ENCODE data around the gene STX16. TPM values are rescaled to one million over a fixed set of nuclear protein-coding genes. Genes with fewer than 3 reads are reported as not detected.

STX16 gene
- total RNA-seq, 2 experiments from 2014 or later, result 67.8 to 70.3 TPM

GRCh38 chr20:58692579-58693225 lies 41.6 kb downstream of the STX16 start, which contains the start of gene NPEPL1:
TSS of gene NPEPL1 (plus strand) at chr20:58692800. CDS start at chr20:58692901, 101 bp downstream.
- CTCF ChIA-PET, result interaction anchor here (1.5 kb wide), 1 partner anchor 41 kb away, joined by 8 read pairs; the partner anchor contains the start of gene STX16
- POLR2A ChIA-PET, result interaction anchor here (1.2 kb wide), 1 partner anchor 41 kb away, joined by 4 read pairs; the partner anchor contains the start of gene STX16

DNA sequence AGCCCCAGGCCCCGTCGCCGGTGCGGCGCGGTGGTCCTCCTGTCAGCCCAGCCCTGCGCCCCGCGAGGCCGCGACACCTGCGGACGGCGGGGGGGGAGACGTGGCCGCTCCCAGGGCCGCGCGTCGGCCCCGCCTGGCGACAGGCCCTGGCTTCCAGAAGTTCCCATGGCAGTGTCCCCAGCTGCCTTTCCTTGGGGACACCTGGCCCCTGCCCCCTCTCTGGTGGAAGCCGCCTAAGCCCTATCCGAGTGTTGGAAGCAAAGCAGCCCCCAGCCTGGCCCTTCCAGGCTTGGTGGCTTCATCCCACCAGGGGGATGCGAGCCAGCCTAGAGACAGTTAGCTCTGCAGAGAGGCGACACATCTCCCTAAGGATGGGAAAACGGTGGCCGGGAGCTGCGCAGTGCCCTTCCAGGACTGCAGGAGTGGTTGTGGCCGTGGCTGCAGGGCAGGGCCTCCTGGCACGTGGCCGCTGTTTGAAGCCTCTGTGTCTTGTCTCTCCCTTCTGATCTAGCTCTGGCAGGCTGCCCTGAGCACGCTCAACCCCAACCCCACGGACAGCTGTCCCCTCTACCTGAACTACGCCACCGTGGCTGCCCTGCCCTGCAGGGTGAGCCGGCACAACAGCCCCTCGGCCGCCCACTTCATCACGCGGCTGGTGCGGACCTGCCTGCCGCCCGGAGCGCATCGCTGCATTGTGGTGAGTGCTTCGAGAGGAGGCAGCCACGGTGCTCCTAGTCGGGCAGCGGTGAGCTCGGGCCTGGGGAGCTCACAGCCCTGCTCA lies 42.3 kb downstream of the STX16 start:
- CTCF ChIA-PET, result interaction anchor here (1.5 kb wide), 1 partner anchor 42 kb away, joined by 8 read pairs; the partner anchor contains the start of gene STX16
- POLR2A ChIA-PET, result interaction anchor here (0.6 to 1.2 kb wide), 2 partner anchors 9 to 42 kb away, joined by 3 to 4 read pairs; partner anchors contain the start of gene STX16

DNA sequence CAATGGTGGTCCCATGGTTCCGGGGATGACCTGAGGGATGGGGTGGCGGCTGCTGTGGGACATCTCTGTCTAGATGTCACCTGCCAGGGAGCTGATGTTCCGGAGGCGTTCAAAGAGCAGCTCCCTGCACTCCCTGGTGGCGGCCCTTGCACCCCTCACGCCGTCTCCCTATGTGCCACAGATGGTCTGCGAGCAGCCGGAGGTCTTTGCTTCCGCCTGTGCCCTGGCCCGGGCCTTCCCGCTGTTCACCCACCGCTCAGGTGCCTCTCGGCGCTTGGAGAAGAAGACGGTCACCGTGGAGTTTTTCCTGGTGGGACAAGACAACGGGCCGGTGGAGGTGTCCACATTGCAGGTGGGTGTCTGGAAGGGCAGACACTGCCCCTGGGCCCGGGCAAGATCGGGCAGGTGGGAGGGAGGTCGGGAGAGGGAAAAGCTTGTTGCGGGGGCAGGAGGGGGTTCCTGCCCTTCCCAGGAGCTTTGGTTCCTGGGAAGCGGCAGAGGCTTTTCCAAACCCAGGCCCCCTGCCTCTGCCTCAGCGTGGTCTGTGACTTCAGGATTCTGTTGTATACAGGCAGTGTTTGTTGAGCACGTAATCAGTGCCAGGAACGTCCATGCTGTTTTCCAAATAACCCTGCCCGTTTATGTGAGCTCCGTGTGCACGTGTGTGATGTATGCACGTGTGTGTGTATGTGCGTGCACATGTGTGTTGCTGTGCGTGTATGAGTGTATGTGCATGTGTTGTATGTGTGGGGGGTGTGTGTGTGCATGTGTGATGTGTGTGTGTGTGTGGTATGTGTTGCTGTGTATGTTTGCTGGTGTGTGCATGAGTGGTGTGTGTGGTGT lies 43.4 kb downstream of the STX16 start:
- ChIA-PET CTCF (interaction anchor here (1.5 kb wide), 1 partner anchor 43 kb away, joined by 8 read pairs; the partner anchor contains the start of gene STX16), POLR2A (no interaction called here)

DNA sequence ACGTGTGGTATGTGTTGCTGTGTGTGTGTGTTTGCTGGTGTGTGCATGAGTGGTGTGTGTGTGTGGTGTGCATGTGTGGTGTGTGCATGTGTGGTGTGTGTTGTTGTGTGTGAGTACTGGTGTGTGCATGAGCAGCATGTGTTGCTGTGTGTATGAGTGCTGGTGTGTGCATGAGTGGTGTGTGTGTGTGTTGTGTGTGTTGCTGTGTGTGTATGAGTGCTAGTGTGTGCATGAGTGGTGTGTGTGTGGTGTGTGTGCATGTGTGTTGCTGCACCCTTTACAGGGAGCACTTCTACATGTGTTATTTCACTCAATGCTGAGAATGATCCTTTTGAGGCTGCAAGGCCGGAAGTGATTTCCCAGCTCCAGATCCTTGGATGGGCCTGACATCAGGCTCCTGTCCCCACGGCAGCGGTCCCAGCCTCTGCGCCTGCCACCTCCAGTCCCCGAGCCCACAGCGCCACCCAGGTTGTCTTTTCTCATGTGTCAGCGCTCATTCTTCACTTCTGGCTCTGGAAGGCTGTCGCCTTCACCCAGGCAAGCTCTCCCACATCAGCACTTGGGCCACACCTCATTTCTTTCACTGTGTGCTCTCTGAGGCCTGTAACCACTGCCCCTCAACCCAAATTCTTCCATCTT lies 44.1 kb downstream of the STX16 start:
- ChIA-PET CTCF (no interaction called here), POLR2A (no interaction called here)

DNA sequence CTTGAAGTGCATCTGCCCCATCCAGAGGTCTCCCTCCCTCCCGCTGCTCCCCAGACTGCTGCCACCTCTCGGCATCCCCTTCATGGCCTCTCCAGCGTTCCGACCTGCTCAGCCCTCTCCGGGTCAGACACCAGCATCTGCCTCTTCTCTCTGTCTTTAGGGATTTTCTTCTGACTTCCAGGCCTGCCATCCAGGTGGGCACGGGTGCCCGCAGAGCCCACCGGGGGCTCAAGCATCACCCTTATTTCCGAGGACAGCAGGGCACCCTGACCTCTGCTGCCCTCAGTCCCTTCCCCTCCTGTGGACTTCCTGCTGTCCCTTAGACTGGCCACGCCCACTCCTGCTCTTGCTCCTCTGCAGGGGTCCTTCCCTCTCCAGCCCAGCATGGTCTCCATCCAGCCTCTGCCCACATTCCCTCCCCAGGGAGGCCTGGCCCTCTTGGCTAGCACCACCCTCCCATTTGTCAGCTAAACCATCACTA lies 44.9 kb downstream of the STX16 start:
- ChIA-PET POLR2A (no interaction called here), CTCF (no interaction called here)

DNA sequence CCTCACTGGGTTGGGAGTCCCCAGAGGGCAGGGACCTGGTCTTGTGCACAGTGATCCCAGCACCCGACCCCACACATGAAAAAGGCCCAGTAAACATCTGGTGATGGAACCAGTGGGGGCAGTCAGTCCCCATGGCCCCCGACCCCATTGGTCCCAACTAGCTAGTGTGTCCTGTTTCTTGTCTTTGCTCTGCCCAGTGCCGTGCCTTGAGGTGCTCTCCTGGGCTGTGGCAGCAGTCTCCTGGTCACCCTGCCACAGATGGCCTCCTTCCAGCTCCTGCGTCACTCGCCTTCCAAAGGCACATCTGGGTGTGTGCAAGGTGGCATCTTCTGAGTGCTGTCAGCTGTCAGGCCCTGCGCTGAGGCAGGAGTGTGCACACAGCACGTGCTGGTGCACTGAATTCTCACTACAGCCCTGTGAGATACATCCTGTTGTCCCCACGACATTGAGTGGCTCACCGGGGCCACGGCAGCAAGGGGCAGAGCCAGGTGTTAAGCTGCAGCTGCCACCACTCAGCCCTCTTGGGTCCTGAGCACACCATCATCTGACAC lies 45.4 kb downstream of the STX16 start:
- CTCF ChIA-PET, result no interaction called here
- POLR2A ChIA-PET, result interaction anchor here (1.5 kb wide), 1 partner anchor 45 kb away, joined by 3 read pairs; the partner anchor contains the start of gene STX16

- CTCF ChIA-PET, result no interaction called here
- POLR2A ChIA-PET, result interaction anchor here (1.5 kb wide), 1 partner anchor 46 kb away, joined by 3 read pairs; the partner anchor contains the start of gene STX16
Measured at GRCh38 chr20:58697201-58697866, 46.3 kb downstream of the STX16 start.

GRCh38 chr20:58697867-58698703 lies 47.0 kb downstream of the STX16 start:
- CTCF ChIA-PET, result no interaction called here
- POLR2A ChIA-PET, result interaction anchor here (1.5 kb wide), 1 partner anchor 47 kb away, joined by 3 read pairs; the partner anchor contains the start of gene STX16

DNA sequence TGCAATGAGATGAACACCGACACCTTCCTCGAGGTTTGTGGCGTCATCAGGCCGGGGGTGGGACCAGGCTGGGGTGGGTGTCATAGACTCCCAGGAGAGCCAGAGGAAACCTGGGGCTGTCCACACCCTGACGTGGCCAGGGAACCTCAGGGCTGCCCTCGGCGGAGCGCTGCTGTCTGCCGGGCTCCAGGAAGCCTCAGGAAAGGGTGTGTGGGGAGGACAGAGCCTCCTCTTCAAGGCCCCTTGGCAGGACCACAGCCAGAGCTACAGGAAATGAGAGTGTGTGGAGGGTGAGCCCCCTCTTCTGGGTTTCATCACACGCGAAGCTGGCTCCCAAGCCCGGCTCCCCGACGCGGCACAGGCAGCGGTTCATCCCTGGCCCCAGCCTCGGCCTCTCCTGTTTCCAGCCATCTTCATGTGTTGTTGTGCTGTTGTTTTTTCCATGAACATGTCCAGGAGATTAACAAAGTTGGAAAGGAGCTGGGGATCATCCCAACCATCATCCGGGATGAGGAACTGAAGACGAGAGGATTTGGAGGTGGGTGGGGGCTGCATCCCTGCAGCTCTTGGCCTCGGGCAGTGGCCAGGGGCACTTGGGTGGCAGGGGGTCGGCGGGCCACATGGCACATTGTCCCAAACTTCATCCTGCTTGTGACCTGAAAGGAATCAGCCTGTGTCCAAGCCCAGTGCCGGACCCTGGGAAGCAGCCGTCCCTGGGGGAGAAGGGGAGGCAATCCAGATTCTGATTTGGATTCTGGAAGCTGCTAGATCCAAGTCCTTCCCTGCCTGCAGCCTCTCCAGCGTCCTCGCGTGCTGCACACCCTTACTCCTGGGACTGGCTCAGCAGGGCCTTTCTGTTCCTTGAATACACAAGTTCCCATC lies 47.9 kb downstream of the STX16 start:
- ChIA-PET CTCF (no interaction called here), POLR2A (no interaction called here)

DNA sequence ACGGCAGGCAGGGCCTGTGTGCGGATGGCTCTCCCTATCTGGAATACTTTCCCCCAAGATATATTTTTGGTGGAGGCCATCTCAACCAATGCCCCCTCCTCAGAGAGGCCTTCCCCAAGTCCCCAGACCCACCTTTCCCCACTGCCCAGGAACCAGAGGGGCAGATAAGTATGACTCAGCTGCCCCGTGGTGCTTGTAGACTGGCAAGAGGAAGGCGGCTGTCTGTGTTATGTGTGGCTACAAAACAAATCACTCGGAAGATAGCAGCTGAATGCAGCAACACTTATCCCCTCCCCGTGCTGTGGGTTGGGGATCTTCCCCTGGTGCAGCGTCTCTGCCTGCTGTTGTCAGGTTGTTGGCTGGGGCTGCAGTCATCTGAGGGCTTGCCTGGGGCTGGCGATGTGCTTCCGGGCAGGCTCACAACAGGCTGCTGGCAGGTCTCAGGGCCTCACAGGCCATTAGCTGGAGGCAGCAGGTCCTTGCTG lies 48.6 kb downstream of the STX16 start:
- CTCF ChIA-PET, result no interaction called here

DNA sequence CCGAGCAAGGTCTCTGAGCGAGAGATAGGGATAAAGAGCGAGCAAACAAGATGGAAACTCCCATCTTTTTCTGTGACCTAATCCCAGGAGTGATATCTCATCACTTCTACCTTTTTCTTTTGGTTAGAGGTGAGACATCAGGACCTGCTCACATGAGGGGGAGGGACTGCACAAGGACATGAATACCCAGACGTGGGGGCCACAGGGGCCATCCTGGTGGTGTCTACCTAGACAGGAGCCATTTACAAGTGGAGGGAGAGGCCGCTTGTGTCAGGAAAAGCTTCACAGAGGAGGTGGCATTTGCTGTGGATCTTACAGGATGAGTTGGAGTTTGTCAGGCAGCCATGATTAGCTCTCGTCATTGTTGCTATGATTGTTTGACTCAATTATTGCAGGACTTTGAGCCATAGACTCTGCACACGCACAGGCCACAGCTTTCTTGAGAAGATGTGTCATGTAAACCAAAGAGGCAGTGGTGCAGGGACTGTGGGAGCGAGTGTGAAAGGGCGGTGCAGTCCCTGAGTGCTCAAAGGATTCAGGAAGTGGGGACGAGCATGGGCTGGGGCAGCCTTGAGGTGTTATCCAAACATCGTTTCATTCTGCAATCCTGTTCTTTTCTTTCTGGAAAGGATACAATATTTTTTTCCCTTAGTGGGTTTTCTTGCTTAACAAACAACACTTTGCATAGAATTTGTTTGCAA lies 49.2 kb downstream of the STX16 start:
- ChIA-PET CTCF (no interaction called here), POLR2A (no interaction called here)

More for the DNA sequence above, 48.6 kb downstream of the STX16 start:
- POLR2A ChIA-PET, result no interaction called here

GRCh38 chr20:58700823-58701222 lies 49.7 kb downstream of the STX16 start:
- POLR2A ChIA-PET, result no interaction called here

DNA sequence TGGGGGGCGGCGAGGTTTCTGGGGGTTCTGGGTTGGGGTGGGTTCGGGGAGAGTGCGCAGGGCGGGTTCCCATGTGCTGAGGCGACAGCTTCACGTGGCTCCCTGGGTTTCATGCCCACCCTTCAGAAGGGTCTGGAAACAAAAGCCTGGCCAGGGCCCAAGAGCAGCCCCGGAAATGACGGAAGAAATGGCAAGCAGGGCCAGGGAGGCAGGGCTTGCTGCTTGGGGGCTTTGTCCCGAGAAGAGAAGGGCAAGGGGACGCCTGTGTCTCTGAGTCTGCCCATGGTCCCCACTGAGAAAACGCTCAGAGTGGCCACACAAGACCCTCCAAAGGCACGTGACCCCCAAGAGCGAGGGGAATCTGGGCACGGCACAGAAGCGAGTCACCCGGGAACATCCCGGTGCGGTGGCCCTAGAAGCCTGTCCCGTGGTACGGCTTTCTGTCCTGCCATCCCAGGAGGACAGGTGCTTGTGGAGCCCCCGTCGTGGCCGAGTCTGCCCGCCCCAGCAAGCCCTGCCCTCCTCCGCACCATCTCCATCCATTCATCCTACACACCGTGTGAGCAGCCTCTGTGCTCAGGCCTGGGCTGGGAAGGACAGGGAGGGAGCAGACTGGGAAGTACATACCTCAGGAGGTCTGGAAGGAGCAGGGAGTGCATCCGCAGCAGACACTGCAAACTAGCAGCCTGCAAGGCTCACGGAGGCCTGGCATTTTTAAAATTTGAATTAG lies 50.5 kb downstream of the STX16 start:
- POLR2A ChIA-PET, result no interaction called here
- CTCF ChIA-PET, result no interaction called here

More at GRCh38 chr20:58700823-58701222, 49.7 kb downstream of the STX16 start:
- CTCF ChIA-PET, result no interaction called here

- ChIA-PET CTCF (no interaction called here), POLR2A (no interaction called here)
Measured at GRCh38 chr20:58702161-58702510, 51.1 kb downstream of the STX16 start.

DNA sequence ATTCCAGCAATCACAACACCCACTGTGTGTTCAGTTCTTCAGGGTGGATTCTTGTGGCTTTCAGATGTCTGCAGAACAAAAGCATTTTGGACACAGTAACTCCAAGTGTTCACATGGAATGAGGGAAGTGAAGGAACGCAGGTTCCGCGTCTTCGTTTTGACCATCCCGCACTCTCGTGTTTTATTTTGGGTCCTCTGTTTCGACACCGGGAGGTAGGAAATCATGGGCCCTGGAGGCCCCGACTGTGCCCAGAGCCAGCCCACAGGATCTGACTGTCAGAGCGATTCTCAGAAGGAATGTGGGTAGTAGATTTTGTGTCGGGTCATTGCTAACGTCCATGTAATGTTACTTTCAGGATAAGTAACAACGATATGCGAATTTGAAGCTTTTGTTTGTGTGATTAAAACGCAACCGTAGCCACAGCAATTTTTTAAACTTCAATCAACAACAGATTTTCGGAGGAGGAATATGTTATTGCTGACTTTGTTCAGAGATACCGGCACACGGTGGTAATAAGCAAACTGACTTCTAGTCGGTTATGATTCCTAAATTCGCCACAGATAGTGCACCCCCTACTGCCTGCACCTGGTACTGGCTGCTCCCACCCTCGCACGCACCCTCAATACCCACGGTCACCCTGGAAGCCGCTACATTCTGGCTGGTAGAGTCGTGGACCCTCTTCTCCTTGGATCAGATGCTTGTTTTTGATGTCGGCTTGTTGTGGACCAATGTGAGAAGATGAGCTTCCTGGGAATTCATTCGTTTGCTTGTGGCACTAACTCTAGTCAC lies 52.0 kb downstream of the STX16 start:
- ChIA-PET CTCF (no interaction called here), POLR2A (no interaction called here)
